Nephron progenitor cell (in vitro differentiated cells): ENCODE measurements around the gene PDXP.

Experiments used
- DNase-seq: peaks from one replicate; pipeline ENCODE4 v3.0.0; 2021
- H3K27ac Mint-ChIP-seq: 2 replicates; pipeline ENCODE4 v1.8.0; 2021; ENCODE audit warnings: mild to moderate bottlenecking, moderate library complexity, mixed read lengths
- H3K27me3 Mint-ChIP-seq: 2 replicates; pipeline ENCODE4 v1.8.0; 2021; ENCODE audit warnings: mild to moderate bottlenecking, low read depth, mixed read lengths; ENCODE audit not compliant: poor library complexity
- H3K36me3 Mint-ChIP-seq: 2 replicates; pipeline ENCODE4 v1.8.0; 2021; ENCODE audit warnings: low read depth, mixed read lengths
- H3K4me1 Mint-ChIP-seq: 2 replicates; pipeline ENCODE4 v1.8.0; 2021; ENCODE audit warnings: mixed read lengths
- H3K4me3 Mint-ChIP-seq: 2 replicates; pipeline ENCODE4 v1.8.0; 2021; ENCODE audit warnings: mild to moderate bottlenecking, moderate library complexity, mixed read lengths
- H3K9me3 Mint-ChIP-seq: 2 replicates; pipeline ENCODE4 v1.8.0; 2021; ENCODE audit warnings: mild to moderate bottlenecking, moderate library complexity, mixed read lengths
- CTCF ChIP-seq: fragments of 200-600 bp; sonication (generic); IDR thresholded peaks from 2 replicates; pipeline ENCODE4 v1.5.0; 2021; ENCODE audit warnings: antibody characterized with exemption

The PDXP gene

GRCh38 chr22:37705205-37705604, 46.7 kb downstream of the PDXP start:
- no peak for TF ChIP-seq CTCF

GRCh38 chr22:37708580-37709444, 50.3 kb downstream of the PDXP start:
- no peak overlapping the region for H3K4me3 Mint-ChIP-seq
- H3K4me1 Mint-ChIP-seq = peaks cover 11% of the 10 kb centered on the region
- peaks cover 53% of the 10 kb centered on the region for H3K36me3 Mint-ChIP-seq
- TF ChIP-seq CTCF = no peak
- no peaks in the 10 kb centered on the region for H3K9me3 Mint-ChIP-seq
- no peak for DNase-seq
- no peak overlapping the region for H3K27ac Mint-ChIP-seq
- H3K27me3 Mint-ChIP-seq = no peaks in the 10 kb centered on the region

More at GRCh38 chr22:37705205-37705604, 46.7 kb downstream of the PDXP start:
- no peak for DNase-seq
- no peak overlapping the region for H3K4me3 Mint-ChIP-seq
- no peaks in the 10 kb centered on the region for H3K27me3 Mint-ChIP-seq
- H3K36me3 Mint-ChIP-seq = peaks cover 70% of the 10 kb centered on the region
- peaks cover 5% of the 10 kb centered on the region for H3K4me1 Mint-ChIP-seq
- H3K27ac Mint-ChIP-seq = no peak overlapping the region
- H3K9me3 Mint-ChIP-seq = no peaks in the 10 kb centered on the region

- no peak overlapping the region for H3K4me3 Mint-ChIP-seq
- TF ChIP-seq CTCF = no peak
- no peaks in the 10 kb centered on the region for H3K27me3 Mint-ChIP-seq
- peaks cover 11% of the 10 kb centered on the region for H3K4me1 Mint-ChIP-seq
- peaks cover 51% of the 10 kb centered on the region for H3K36me3 Mint-ChIP-seq
- DNase-seq = no peak
- no peaks in the 10 kb centered on the region for H3K9me3 Mint-ChIP-seq
- H3K27ac Mint-ChIP-seq = no peak overlapping the region
Measured at GRCh38 chr22:37709445-37709765, 50.9 kb downstream of the PDXP start.

GRCh38 chr22:37710675-37711074, 52.2 kb downstream of the PDXP start:
- DNase-seq = no peak
- TF ChIP-seq CTCF = no peak
- Mint-ChIP-seq H3K36me3 (peaks cover 46% of the 10 kb centered on the region), H3K9me3 (no peaks in the 10 kb centered on the region), H3K27ac (no peak overlapping the region), H3K27me3 (no peaks in the 10 kb centered on the region), H3K4me3 (no peak overlapping the region), H3K4me1 (peaks cover 11% of the 10 kb centered on the region)

GRCh38 chr22:37711490-37711889, 53.0 kb downstream of the PDXP start:
- TF ChIP-seq CTCF = no peak
- Mint-ChIP-seq H3K36me3 (peaks cover 42% of the 10 kb centered on the region), H3K4me1 (peaks cover 12% of the 10 kb centered on the region), H3K4me3 (no peak overlapping the region), H3K9me3 (no peaks in the 10 kb centered on the region), H3K27ac (no peak overlapping the region), H3K27me3 (no peaks in the 10 kb centered on the region)
- no peak for DNase-seq

GRCh38 chr22:37713761-37714160, 55.2 kb downstream of the PDXP start:
- no peaks in the 10 kb centered on the region for H3K9me3 Mint-ChIP-seq
- peaks cover 38% of the 10 kb centered on the region for H3K36me3 Mint-ChIP-seq
- H3K4me3 Mint-ChIP-seq = no peak overlapping the region
- no peak for TF ChIP-seq CTCF
- no peak overlapping the region for H3K27ac Mint-ChIP-seq
- peaks cover 20% of the 10 kb centered on the region for H3K4me1 Mint-ChIP-seq
- H3K27me3 Mint-ChIP-seq = no peaks in the 10 kb centered on the region
- DNase-seq = no peak
